HG03095 (cell line): ENCODE results near the gene MSX2.

Source experiments
- ATAC-seq: cut with Tn5 transposase; IDR thresholded peaks from one replicate; pipeline ENCODE4 v1.9.1; 2021; ENCODE audit warnings: moderate library complexity; ENCODE audit not compliant: unreplicated experiment

The MSX2 gene

DNA sequence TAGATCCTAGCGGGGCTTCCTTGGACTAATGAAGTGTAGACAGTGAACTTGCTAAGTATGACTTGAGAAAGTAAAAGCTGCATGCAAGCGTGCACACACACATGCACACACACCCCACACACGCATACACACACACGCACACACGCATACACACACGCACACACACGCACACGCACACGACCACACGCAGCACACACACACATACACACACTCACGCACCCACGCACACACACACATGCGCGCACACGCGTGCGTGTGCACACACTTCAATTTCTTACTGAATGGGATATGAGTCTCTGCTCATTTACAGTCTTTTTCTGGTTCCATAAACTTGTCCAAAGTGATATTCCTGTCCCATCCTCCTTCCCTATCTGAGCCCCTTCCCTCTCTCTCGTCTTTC is 41.2 kb downstream of the MSX2 start:
- ATAC-seq = no peak

DNA sequence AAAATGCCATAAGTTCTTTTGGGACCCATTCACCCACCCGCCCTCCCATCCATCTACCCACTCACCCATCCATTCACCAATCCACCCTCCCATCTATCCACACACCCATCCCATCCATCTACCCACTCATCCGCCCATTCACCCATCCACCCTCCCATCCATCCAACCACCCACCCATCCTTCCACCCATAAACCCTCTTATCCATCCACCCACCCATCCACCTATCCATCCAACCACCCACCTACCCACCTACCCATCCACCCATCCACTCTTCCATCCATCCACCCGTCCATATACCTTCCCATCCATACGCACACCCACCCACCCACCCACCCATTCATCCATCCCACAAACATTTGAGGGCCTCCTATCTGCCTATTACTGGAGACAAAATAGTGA is 43.3 kb downstream of the MSX2 start:
- ATAC-seq = no peak

DNA sequence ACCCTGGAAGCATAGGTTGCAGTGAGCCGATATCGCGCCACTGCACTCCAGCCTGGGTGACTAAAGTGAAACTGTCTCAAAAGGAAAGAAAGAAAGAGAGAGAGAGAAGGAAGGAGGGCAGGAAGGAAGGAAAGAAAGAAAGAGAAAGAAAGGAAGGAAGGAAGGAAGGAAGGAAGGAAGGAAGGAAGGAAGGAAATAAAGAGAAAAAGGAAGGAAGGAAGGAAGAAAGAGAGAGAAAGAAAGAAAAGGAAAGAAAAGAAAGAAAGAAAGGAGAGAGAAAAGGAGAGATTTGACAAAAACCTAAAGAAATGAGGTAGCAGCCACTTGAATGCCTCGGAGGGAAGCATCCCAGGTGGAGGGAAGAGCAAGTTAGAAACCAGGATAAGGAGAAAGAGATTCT is 44.6 kb downstream of the MSX2 start:
- no peak for ATAC-seq

DNA sequence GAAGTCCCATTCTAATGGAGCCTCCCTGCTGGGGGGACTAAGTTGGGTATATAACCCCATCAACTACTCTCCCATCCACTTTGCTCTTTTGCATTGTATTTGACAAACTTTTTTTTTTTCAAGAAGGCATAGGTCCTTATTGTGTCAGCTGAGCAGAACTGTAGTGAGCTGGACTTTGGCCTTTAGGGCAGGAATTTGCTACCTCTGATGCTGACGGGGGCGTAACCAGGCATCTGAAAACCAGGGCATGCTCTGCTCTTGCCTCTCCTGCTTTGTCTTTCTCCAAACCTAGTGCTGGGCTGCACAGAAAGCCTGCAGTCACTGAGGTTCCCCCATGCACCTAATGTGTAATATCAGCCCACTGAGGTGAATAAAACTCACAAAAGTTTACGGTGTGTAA is 49.0 kb downstream of the MSX2 start:
- ATAC-seq = no peak

DNA sequence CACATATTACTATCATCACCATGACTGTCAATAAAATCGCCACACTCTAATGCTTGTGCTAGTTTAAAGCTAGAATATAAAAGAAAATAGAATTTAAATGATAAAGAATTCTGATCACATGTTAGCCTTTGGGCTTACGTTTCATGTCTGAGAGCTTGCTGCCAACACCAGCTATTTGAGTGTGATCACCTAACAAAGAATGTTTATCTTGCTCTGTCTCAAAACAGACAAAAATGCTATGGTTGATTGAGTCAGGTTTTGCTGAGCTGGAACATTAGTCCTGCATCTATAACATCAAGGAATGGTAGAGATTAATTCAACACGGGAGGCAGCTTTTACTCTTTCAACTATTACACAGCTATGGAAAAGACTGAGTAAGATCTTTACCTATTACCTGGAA is 50.7 kb downstream of the MSX2 start:
- ATAC-seq = no peak

DNA sequence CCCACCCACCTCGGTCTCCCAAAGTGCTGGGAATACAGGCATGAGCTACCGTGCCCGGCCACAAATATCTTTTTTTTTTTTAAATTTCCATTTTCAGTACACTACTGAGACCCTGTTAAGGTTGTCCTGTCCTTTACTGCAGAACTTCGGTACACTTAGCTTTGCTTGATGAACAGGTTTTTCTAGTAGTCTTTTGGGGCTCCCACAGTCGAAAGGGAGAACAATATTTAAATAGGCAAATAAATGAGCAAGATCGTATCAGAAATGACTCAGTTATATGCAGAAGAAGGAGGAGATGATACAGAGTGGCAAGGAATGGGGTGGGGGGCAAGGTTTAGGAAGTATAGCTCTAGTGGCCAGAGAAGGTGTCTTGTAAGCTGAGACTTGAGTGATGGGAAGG is 52.7 kb downstream of the MSX2 start:
- ATAC-seq = no peak

DNA sequence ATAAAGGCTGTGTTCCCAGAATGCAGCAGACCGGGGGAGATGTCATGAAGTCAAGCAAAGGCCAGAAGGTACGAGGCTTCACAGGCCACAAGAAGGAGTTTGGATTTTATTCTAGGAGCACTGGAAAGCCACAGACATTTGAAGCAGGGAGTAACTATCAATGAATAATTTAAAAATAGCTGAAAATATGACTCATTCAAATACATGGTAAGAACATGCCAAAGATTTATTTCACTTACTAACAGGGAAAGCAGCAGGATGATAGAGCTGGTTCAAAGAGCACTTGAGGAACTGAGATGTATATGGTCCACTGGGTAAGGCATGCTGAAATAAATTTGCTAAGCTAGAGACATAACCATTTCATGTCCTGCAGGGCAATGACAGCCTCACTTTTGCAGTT is 53.2 kb downstream of the MSX2 start:
- no peak for ATAC-seq
